ENCODE data around the gene AKIRIN1.
"Not testable (repeated sequence)": the region's sequence is repeated elsewhere in the genome, so short reads cannot be mapped to it uniquely, and the experiment has no call there.

AKIRIN1 gene

DNA sequence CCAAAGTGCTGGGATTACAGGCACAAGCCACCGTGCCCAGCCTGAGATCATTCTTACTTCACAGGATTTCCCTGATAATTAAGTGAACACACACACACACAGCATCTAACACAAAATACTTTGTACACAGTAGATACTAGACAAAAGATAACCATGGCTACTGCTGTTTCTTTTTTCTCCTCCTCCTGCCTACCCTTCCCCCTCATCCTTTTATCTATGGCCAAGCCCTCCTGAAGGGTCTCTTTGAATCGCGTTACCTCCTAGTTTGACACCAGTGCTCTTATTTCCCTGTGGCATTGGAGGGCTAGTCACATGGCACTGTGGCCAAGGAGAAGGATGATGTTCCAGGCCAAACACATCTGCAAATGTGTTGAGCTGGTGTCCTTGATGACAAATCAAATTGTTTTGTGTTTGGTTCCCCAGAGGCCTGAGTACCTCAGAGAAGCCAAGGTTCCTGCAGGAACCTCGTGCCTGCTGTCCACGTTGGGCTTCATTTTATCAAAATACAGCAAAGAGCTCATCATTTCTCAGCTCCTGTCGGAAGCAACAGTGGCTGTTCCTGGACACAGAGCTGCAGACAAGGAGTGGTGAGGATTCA is 55.6 kb downstream of the AKIRIN1 start:
- DNase-seq, result no peak

DNA sequence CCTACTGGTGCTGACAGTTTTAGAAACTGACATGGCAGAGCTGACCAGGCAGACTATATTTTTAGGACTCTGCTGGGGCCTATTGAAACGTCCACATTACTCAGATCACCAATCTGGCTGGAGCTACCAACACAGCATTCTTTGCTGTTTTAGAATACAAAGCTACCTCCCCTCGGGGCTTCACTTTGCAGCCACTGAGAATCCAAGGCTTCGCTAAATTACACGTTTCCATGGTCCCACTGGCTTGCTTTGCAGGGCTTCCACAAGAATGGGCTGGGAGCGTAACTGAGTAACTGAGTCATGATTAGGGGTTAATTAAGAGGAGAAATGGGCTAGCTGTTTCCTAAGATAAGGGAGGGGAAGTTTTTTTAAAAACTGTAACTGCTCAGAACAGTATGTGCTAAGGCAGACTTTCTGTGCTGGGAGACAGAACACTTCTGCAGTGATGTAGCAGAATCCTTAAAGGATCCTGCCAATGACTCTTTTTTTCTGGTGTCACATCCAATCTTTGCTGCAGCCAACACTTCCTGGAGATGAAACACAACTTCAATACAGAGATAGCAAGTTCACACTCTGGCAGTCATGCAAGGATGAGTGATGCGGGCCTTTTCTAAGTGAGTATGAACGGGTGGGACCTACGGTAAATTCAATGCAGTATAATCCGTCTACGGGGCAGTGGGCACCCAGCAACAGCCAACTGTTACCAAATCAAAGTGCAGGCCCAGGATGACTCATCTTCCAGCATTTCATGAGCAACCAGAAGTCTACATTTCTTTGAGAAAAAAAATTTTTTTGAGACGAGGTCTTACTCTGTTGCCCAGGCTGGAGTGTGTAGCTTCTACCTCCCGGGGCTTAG is 56.5 kb downstream of the AKIRIN1 start:
- DNase-seq, result no peak

DNA sequence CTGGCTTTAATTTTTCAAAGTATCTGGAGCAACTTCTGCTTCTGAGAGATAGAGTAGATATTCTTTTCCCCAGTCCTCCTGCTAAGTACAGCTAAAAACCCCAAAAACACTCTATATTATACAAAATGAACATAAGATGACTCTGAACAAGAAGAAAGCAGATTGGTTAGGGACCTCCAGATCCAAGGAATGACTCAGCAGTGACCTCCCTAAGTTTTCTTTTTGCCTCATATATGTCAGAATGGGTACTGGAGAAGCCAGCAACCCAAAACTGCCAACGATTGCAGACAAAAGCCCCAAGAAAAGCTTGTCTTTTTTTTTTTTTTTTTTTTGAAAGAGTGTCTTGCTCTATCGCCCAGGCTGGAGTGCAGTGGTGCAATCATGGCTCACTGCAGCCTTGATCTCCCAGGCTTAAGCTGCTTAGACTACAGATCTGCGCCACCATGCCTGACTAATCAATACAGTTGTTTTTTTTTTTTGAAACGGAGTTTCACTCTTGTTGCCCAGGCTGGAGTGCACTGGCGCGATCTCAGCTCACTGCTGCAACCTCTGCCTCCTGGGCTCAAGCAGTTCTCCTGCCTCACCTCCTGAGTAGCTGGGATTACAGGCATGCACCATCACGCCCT is 57.8 kb downstream of the AKIRIN1 start:
- DNase-seq, result no peak

DNA sequence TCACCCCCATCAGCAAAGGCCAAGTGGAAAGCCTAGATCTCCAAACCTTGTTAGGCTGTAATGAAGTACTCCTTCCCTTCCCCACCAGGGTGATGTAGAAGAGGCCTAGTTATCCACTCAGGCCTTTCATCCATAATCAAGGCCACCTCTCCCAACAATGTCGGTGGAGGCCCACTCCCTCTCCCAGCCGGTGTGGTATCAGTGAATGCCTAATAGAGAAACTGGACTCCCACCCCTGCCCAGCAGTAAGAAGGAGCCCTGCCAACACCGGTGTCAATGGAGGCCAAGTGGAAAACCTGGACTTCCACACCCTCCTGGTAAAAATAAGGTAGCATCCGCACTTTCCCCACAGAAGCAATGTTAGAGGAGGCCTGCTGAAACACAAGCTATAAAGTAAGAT is 58.9 kb downstream of the AKIRIN1 start:
- no peak for DNase-seq

DNA sequence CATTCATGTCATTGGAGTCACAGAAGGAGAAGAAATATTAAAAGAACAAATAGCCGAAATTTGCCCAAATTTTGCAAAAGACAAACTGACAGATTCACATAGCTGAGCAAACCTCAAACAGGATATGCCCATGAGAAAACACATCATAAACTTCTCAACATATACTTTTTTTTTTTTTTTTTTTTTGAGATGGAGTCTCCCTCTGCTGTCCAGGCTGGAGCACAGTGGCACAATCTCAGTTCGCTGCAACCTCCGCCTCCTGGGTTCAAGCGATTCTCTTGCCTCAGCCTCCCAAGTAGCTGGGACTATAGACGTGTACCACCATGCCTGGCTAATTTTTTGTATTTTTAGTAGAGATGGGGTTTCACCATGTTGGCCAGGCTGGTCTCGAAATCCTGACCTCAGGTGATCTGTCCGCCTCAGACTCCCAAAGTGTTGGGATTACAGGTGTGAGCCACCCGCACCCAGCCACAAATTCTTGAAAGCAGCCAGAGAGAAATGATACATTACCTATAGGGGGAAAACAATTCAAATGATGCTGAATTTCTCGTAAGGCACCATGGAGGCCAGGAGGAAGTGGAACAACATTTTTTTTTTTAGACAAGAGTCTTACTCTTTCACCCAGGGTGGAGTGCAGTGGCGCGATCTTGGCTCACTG is 60.2 kb downstream of the AKIRIN1 start:
- not testable (repeated sequence) for DNase-seq

DNA sequence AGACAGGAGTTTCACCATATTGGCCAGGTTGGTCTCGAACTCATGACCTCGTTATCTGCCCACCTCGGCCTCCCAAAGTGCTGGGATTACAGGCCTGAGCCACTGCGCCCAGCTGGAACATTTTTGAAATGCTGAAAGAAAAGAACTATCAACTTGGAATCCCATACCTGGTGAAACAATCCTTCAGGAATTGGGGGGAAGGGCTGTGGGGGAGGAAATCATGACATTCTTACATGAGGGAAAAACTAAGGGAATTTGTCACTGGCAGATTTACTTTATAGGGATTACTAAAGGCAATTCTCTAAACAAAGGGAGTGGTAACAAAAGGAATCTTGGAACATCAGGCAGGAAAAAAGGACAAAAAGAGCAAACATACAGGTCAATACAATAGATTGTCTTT is 60.9 kb downstream of the AKIRIN1 start:
- no peak for DNase-seq

DNA sequence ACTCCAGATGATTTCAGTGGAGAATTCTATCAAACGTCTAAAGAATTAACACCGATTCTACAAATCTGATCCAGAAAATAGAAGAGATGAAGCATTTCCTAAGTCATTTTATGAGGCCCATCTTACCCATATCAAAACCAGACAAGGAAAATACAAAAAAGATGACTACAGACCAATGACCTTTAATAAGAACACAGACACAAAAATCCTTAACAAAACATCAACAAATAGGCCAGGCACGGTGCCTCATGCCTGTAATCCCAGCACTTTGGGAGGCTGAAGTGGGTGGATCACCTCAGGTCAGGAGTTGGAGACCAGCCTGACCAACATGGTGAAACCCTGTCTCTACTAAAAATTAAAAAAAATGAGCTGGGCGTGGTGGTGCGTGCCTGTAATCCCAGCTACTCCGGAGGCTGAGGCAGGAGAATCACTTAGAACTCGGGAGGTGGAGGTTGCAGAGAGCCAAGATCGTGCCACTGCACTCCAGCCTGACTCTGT is 64.2 kb downstream of the AKIRIN1 start:
- not testable (repeated sequence) for DNase-seq
